DND-41 (cell line): ENCODE data around the gene SOX8.

Experiments used
- EZH2 ChIP-seq: IDR thresholded peaks from 3 replicates; pipeline ENCODE4 v1.6.1; 2012; ENCODE audit warnings: borderline replicate concordance, low read depth, mild to moderate bottlenecking, moderate library complexity, low read length, inconsistent platforms; ENCODE audit not compliant: severe bottlenecking
- TF ChIP-seq, protein P1 (sequence below): IDR thresholded peaks from 2 replicates; pipeline ENCODE4 v1.5.1; 2012; ENCODE audit warnings: borderline replicate concordance, low read length, moderate library complexity, mild to moderate bottlenecking; ENCODE audit not compliant: poor library complexity, severe bottlenecking; ENCODE audit errors: extremely low read depth

DNA sequence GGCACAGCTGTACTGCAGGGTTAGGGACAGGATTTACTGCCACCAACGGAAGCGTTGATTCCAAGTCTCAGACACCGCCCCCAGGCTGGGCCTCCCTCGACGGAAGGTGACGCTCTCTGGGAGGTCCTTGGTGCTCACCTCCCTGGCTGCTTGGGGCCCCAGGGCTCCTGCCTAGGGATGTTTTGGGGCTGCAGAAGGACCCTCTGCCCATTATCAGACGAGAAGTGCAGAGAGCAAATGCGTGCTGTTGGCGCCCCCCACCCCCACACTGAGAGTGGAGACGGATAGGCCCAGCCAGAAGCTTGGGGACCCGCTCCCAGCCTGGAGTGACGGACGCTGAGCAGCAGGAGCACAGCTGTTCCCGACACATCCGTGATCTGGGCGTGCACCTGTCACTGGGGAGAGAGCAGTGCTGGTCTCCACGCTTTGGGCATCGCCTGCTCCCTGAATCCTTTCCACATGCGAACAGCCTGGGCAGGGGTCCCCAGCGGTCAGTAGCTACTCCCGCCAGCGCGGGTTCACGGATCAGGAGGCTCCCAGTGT lies 5.1 kb upstream of the SOX8 start:
- TF ChIP-seq, protein P1, sequence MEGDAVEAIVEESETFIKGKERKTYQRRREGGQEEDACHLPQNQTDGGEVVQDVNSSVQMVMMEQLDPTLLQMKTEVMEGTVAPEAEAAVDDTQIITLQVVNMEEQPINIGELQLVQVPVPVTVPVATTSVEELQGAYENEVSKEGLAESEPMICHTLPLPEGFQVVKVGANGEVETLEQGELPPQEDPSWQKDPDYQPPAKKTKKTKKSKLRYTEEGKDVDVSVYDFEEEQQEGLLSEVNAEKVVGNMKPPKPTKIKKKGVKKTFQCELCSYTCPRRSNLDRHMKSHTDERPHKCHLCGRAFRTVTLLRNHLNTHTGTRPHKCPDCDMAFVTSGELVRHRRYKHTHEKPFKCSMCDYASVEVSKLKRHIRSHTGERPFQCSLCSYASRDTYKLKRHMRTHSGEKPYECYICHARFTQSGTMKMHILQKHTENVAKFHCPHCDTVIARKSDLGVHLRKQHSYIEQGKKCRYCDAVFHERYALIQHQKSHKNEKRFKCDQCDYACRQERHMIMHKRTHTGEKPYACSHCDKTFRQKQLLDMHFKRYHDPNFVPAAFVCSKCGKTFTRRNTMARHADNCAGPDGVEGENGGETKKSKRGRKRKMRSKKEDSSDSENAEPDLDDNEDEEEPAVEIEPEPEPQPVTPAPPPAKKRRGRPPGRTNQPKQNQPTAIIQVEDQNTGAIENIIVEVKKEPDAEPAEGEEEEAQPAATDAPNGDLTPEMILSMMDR: no peak
- TF ChIP-seq EZH2: no peak
